H1 (cell line): ENCODE results near the gene PPP2R3A. TPM values are rescaled to one million over a fixed set of nuclear protein-coding genes. Genes with fewer than 3 reads are reported as not detected.

ENCODE experiments used
- CTCF ChIA-PET: fragments of 300-600 bp; sonication (Branson Sonifier 250); formaldehyde crosslinking; loops from one replicate; lab custom pipeline; 2021; ENCODE audit not compliant: partially characterized antibody; lab: Charles Lee
- POLR2A ChIA-PET: fragments of 300-600 bp; sonication (Branson Sonifier 250); formaldehyde crosslinking; loops from one replicate; lab custom pipeline; 2021; ENCODE audit warnings: inconsistent platforms; ENCODE audit not compliant: partially characterized antibody; lab: Charles Lee
- DNase-seq, 2 experiments: peaks; one replicate each; pipeline versions ENCODE4 v3.0.0 to v3.0.0-alpha.2; 2010 to 2022; ENCODE audit warnings: low spot score in 2 of 2, low read depth in 1 of 2, mixed read lengths in 1 of 2
- FAIRE-seq: peaks from 2 replicates; lab custom pipeline; 2011; peaks lifted over from hg19 to GRCh38; lab: Jason Lieb, UNC
- H2AFZ ChIP-seq: 2 replicates; pipeline ENCODE4 v1.8.1; 2012; ENCODE audit warnings: low read length, inconsistent platforms
- H2AK5ac ChIP-seq: 2 replicates; pipeline ENCODE4 v1.6.1; 2013; ENCODE audit warnings: low read depth, low read length
- H2BK120ac ChIP-seq: replicated peaks from 2 replicates; pipeline ENCODE3; 2013; ENCODE audit warnings: low read depth, low read length, inconsistent platforms
- H2BK12ac ChIP-seq: 2 replicates; pipeline ENCODE4 v1.6.1; 2013; ENCODE audit warnings: low read depth, low read length
- H2BK15ac ChIP-seq: 2 replicates; pipeline ENCODE4 v1.6.1; 2013; ENCODE audit warnings: low read length
- H2BK20ac ChIP-seq: 2 replicates; pipeline ENCODE4 v1.6.1; 2013; ENCODE audit warnings: low read length
- H2BK5ac ChIP-seq: 2 replicates; pipeline ENCODE4 v1.6.1; 2013; ENCODE audit warnings: low read depth, low read length
- H3K14ac ChIP-seq: 2 replicates; pipeline ENCODE4 v1.6.1; 2013; ENCODE audit warnings: inconsistent platforms; ENCODE audit not compliant: insufficient read length
- H3K18ac ChIP-seq: 2 replicates; pipeline ENCODE4 v1.6.1; 2013; ENCODE audit warnings: low read length; ENCODE audit errors: extremely low read depth
- H3K23ac ChIP-seq: 2 replicates; pipeline ENCODE4 v1.6.1; 2013; ENCODE audit warnings: inconsistent platforms; ENCODE audit not compliant: insufficient read length
- H3K23me2 ChIP-seq: 2 replicates; pipeline ENCODE4 v1.6.1; 2013; ENCODE audit warnings: low read depth, low read length
- H3K27ac ChIP-seq: 2 replicates; pipeline ENCODE4 v1.6.1; 2011; ENCODE audit warnings: low read depth, low read length, inconsistent platforms
- H3K27me3 ChIP-seq, 4 experiments: replicated peaks in 1 of 4; 1 replicate in 1 of 4; 2 replicates in 3 of 4; pipeline versions ENCODE4 v1.6.1 to v1.8.1; 2011 to 2013; ENCODE audit warnings: low read length in 3 of 4, mild to moderate bottlenecking in 3 of 4, inconsistent platforms in 2 of 4, mixed read lengths in 2 of 4, moderate library complexity in 1 of 4; ENCODE audit not compliant: control insufficient read depth in 3 of 4, insufficient read depth in 3 of 4; ENCODE audit errors: extremely low read depth in 1 of 4
- H3K36me3 ChIP-seq, 4 experiments: 2 replicates each; pipeline versions ENCODE4 v1.6.1 to v1.8.1; 2011 to 2013; ENCODE audit warnings: mild to moderate bottlenecking in 4 of 4, low read length in 3 of 4, moderate library complexity in 2 of 4, control low read depth in 1 of 4, inconsistent platforms in 1 of 4; ENCODE audit not compliant: insufficient read depth in 4 of 4, control insufficient read depth in 2 of 4
- H3K4ac ChIP-seq: replicated peaks from 2 replicates; pipeline ENCODE3; 2013; ENCODE audit warnings: low read length, low read depth, mixed read lengths, inconsistent platforms; ENCODE audit not compliant: insufficient read length
- H3K4me1 ChIP-seq, 4 experiments: replicated peaks in 1 of 4; 1 replicate in 1 of 4; 2 replicates in 3 of 4; pipeline versions ENCODE4 v1.6.1 to v1.8.1; 2011 to 2013; ENCODE audit warnings: low read length in 3 of 4, inconsistent platforms in 2 of 4, mixed read lengths in 1 of 4; ENCODE audit not compliant: insufficient read depth in 4 of 4, control insufficient read depth in 3 of 4
- H3K4me2 ChIP-seq, 2 experiments: 2 replicates each; pipeline versions ENCODE4 v1.6.1 to v1.8.1; 2011 to 2013; ENCODE audit warnings: low read depth in 2 of 2, low read length in 2 of 2, control low read depth in 1 of 2, inconsistent platforms in 1 of 2, mild to moderate bottlenecking in 1 of 2; ENCODE audit not compliant: insufficient read depth in 1 of 2
- H3K4me3 ChIP-seq, 4 experiments: fragments of 200-600, 300-600 bp in 1 of 4; sonication (generic), shearing (Covaris generic), sonication (Bioruptor Twin) in 1 of 4; 2 replicates each; pipeline versions ENCODE4 v1.5.1 to v1.8.1; 2011 to 2016; ENCODE audit warnings: low read length in 4 of 4, low read depth in 3 of 4, control low read depth in 2 of 4, inconsistent platforms in 2 of 4, mild to moderate bottlenecking in 2 of 4, mixed read lengths in 1 of 4, moderate library complexity in 1 of 4; ENCODE audit not compliant: insufficient read depth in 2 of 4; ENCODE audit errors: extremely low read depth in 1 of 4
- H3K56ac ChIP-seq: replicated peaks from 2 replicates; pipeline ENCODE3; 2013; ENCODE audit warnings: low read depth, mild to moderate bottlenecking, mixed read lengths, low read length, inconsistent platforms; ENCODE audit not compliant: insufficient read length
- H3K79me1 ChIP-seq: 2 replicates; pipeline ENCODE4 v1.6.1; 2013; ENCODE audit warnings: low read depth, low read length, control low read depth
- H3K79me2 ChIP-seq, 2 experiments: 2 replicates each; pipeline versions ENCODE4 v1.6.1 to v1.8.1; 2012 to 2013; ENCODE audit warnings: low read length in 2 of 2, mild to moderate bottlenecking in 2 of 2, inconsistent platforms in 1 of 2; ENCODE audit not compliant: insufficient read depth in 2 of 2, control insufficient read depth in 1 of 2
- H3K9ac ChIP-seq, 4 experiments: replicated peaks in 1 of 4; 1 replicate in 1 of 4; 2 replicates in 3 of 4; pipeline versions ENCODE4 v1.6.1 to v1.8.1; 2011 to 2013; ENCODE audit warnings: low read depth in 3 of 4, low read length in 3 of 4, control low read depth in 2 of 4, mild to moderate bottlenecking in 2 of 4, moderate library complexity in 2 of 4, inconsistent platforms in 1 of 4; ENCODE audit errors: extremely low read depth in 1 of 4
- H3K9me3 ChIP-seq, 2 experiments: 2 replicates each; pipeline versions ENCODE4 v1.6.1 to v1.8.1; 2012 to 2013; ENCODE audit warnings: mild to moderate bottlenecking in 2 of 2, moderate library complexity in 2 of 2, control low read depth in 1 of 2, inconsistent platforms in 1 of 2, low read depth in 1 of 2, low read length in 1 of 2, mixed read lengths in 1 of 2; ENCODE audit not compliant: insufficient read depth in 2 of 2
- H4K20me1 ChIP-seq, 2 experiments: replicated peaks in 1 of 2; 2 replicates each; pipeline versions ENCODE3 to v1.8.1; 2011 to 2013; ENCODE audit warnings: inconsistent platforms in 2 of 2, low read length in 2 of 2, mild to moderate bottlenecking in 1 of 2; ENCODE audit not compliant: insufficient read depth in 2 of 2, control insufficient read depth in 1 of 2
- H4K5ac ChIP-seq: 2 replicates; pipeline ENCODE4 v1.6.1; 2013; ENCODE audit warnings: low read length, low read depth, mixed read lengths, inconsistent platforms; ENCODE audit not compliant: insufficient read length
- H4K8ac ChIP-seq: 2 replicates; pipeline ENCODE4 v1.8.0; 2013; ENCODE audit warnings: mild to moderate bottlenecking, moderate library complexity, low read length, inconsistent platforms; ENCODE audit not compliant: insufficient read depth; ENCODE audit errors: extremely low read depth
- H4K91ac ChIP-seq: replicated peaks from 2 replicates; pipeline ENCODE3; 2013; ENCODE audit warnings: low read length, mixed read lengths, inconsistent platforms; ENCODE audit not compliant: insufficient read length
- SIX5 ChIP-seq: IDR thresholded peaks from 2 replicates; pipeline ENCODE4 v1.6.1; 2011; ENCODE audit warnings: mild to moderate bottlenecking, low read depth, low read length
- SRF ChIP-seq: IDR thresholded peaks from 2 replicates; pipeline ENCODE4 v1.6.1; 2011; ENCODE audit warnings: mild to moderate bottlenecking, low read depth, low read length, moderate library complexity
- TBP ChIP-seq: IDR thresholded peaks from 2 replicates; pipeline ENCODE4 v1.6.1; 2011; ENCODE audit warnings: low read depth, low read length, improper control_type of control experiment
- WGBS, 2 experiments: shearing (Covaris generic) in 1 of 2; methylation state at CpG; one replicate each; pipeline versions ENCODE4 v1.1.6 to v1.1.7; 2013 to 2015; ENCODE audit warnings: low lambda C conversion rate in 2 of 2, mixed read lengths in 2 of 2, inconsistent platforms in 1 of 2, low coverage in 1 of 2, missing lambda C conversion rate in 1 of 2; ENCODE audit not compliant: insufficient replicate concordance in 2 of 2, insufficient coverage in 1 of 2, insufficient read length in 1 of 2; ENCODE audit errors: extremely low coverage in 1 of 2, missing lambda C conversion rate in 1 of 2; 5-methylcytosine and 5-hydroxymethylcytosine counted together
- polyA plus RNA-seq, 7 experiments: library from polyadenylated mRNA; depleted of rRNA in 3 of 7; stranded (reverse) in 5 of 7; unstranded in 2 of 7; fragments of >200 nt in 5 of 7; fragments of 200-250 nt in 2 of 7; gene quantifications; 1 replicate in 5 of 7; 2 replicates in 1 of 7; 4 replicates in 1 of 7; pipeline versions ENCODE4 v1.2.1 to v1.2.3, GENCODE V29; 2011 to 2013; ENCODE audit warnings: missing spikeins in 2 of 7, mixed read lengths in 2 of 7
- total RNA-seq: library from RNA; stranded (reverse); fragmentation: NEBNext Ultra II Directional; extraction: Animal tissue kit (Norgen Biotek cat#: 25700); gene quantifications from 2 replicates; pipeline ENCODE4 v1.2.1, GENCODE V29; 2021

PPP2R3A gene
- total and polyA plus RNA-seq, 2 of the 8 experiments (the other 6 are each of a cell fraction or from before 2014, with no cell fraction given): 4.1 to 15.2 TPM

- no peaks in the 10 kb centered on the region for H3K9me3 ChIP-seq
- no peak overlapping the region for H3K4ac ChIP-seq
- no peak overlapping the region for H2BK120ac ChIP-seq
- no peak overlapping the region for H3K23ac ChIP-seq
- FAIRE-seq (no peak), DNase-seq (no peak)
- H3K18ac ChIP-seq: no peak overlapping the region
- no peak overlapping the region for H3K4me3 ChIP-seq
- no peak overlapping the region for H2AK5ac ChIP-seq
- H3K36me3 ChIP-seq: no peaks in the 10 kb centered on the region
- H4K8ac ChIP-seq: no peak overlapping the region
- WGBS, 2 experiments: 86% methylated on average over 7 of the region's 7 CpGs; no CpG with 5 or more reads in 1 of the 2 experiments
- H3K23me2 ChIP-seq: no peaks in the 10 kb centered on the region
- no peaks in the 10 kb centered on the region for H4K20me1 ChIP-seq
- no peak overlapping the region for H4K91ac ChIP-seq
- H3K27me3 ChIP-seq: no peaks in the 10 kb centered on the region
- H2AFZ ChIP-seq: no peak overlapping the region
- CTCF ChIA-PET: no interaction called here
- no peak overlapping the region for H3K4me2 ChIP-seq
- H3K9ac ChIP-seq: no peak overlapping the region
- no peaks in the 10 kb centered on the region for H3K4me1 ChIP-seq
- TF ChIP-seq TBP: no peak
- no peak for TF ChIP-seq SRF
- no peak for TF ChIP-seq SIX5
- H2BK12ac ChIP-seq: no peak overlapping the region
- no peak overlapping the region for H2BK15ac ChIP-seq
- no peak overlapping the region for H3K56ac ChIP-seq
- H3K27ac ChIP-seq: no peak overlapping the region
- no peaks in the 10 kb centered on the region for H3K79me2 ChIP-seq
- H3K14ac ChIP-seq: no peak overlapping the region
- no peak overlapping the region for H4K5ac ChIP-seq
- no peaks in the 10 kb centered on the region for H3K79me1 ChIP-seq
- POLR2A ChIA-PET: interaction anchor here (0.5 to 1.1 kb wide), 2 partner anchors 9 to 61 kb away, joined by 3 to 4 read pairs; partner anchors contain the start of gene MSL2
- H2BK20ac ChIP-seq: no peak overlapping the region
- H2BK5ac ChIP-seq: no peak overlapping the region
Observed at GRCh38 chr3:136135039-136135802, 169.7 kb downstream of the PPP2R3A start.
